ENCODE measurements around the gene TAS2R60.
"Not testable (repeated sequence)": the region's sequence is repeated elsewhere in the genome, so short reads cannot be mapped to it uniquely, and the experiment has no call there.

TAS2R60 gene

DNA sequence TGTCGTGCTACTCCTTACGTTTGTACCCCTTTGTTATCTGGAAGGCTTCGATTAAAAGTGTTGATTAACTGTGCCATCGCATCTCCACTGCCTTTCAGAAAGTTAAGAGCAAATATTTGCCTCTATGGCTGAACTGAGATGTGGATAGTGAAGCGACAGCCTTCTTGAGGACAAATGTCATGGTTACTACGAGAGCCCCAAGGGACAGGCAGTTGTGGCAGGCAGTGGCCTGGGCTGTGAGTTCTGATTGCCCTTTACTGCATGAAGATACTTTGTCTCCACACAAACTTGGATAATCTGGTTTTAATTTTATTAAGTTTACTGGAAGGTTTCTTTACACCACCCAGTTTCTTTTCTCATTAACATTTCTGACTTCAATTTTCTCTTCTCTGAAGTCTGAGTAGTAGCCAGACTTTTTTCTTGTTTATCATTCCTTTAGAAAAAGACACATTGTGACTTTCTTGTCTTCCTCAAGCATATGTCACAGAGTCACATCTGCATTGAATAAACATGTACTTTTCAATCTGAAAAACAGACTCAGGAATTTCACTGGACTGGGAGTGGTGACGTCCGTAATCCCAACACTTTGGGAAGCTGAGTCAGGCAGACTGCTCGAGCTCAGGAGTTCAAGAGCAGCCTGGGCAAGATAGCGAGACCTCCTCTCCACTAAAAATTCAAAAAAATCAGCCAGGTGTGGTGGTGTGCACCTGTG lies 36.0 kb downstream of the TAS2R60 start:
- DNase-seq (ENCODE audit: low read depth): peak; percentile 81

DNA sequence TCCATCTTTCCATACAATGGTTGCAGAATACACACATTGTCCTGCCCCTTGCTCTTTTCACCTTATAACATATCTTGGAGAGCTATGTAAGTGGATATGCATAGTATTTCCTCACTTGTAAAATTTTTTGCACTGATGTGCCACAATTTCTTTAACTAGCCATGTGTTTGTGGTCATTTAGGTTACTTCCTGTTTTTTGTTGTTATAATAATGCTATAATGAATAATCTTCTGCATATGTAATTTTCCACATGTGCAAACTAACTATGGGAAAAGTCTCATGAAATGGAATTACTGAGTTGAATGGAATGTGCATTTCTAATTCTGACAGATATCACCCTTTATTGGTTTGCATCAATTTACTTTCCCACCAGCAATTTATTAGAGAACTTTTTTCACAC lies 37.2 kb downstream of the TAS2R60 start:
- DNase-seq (ENCODE audit: low read depth): no peak

GRCh38 chr7:143484119-143484518 lies 40.9 kb downstream of the TAS2R60 start:
- peak; percentile 45 for DNase-seq (ENCODE audit: low read depth)

- no peak for DNase-seq (ENCODE audit: low read depth)
These were observed 41.8 kb downstream of the TAS2R60 start for GRCh38 chr7:143485094-143485493.

DNA sequence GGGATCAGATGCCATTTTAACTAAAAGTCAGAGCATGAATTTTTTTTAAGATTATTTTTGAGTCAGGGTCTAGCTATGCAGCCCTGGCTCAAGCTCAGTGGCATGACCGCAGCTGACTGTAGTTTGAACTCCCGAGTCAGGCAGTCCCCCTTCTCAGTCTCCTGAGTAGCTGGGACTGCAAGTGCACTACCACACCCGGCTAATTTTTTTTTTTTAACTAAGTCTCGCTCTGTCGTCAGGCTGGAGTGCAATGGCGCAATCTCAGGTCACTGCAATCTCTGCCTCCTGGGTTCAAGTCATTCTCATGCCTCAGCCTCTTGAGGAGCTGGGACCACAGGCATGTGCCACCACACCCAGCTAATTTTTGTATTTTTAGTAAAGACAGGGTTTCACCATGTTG lies 42.2 kb downstream of the TAS2R60 start:
- DNase-seq (ENCODE audit: low read depth): peak; percentile 33

DNA sequence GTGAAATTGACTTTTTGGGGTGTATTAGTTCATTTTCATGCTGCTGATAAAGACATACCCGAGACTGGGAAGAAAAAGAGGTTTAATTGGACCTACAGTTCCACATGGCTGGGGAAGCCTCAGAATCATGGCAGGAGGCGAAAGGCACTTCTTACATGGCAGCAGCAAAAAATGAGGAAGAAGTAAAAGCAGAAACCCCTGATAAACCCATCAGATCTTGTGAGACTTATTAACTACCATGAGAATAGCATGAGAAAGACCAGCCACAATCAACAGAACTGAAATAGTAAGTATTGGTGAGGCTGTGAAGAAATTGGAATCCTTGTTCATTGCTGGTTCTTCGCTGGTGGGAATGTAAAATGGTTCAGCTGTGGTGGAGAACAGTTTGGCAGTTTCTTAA lies 43.0 kb downstream of the TAS2R60 start:
- DNase-seq (ENCODE audit: low read depth): not testable (repeated sequence)

GRCh38 chr7:143487061-143487460 lies 43.8 kb downstream of the TAS2R60 start:
- no peak for DNase-seq (ENCODE audit: low read depth)

- DNase-seq (ENCODE audit: low read depth): peak; percentile 71
These were observed 44.3 kb downstream of the TAS2R60 start for GRCh38 chr7:143487566-143487965.

DNA sequence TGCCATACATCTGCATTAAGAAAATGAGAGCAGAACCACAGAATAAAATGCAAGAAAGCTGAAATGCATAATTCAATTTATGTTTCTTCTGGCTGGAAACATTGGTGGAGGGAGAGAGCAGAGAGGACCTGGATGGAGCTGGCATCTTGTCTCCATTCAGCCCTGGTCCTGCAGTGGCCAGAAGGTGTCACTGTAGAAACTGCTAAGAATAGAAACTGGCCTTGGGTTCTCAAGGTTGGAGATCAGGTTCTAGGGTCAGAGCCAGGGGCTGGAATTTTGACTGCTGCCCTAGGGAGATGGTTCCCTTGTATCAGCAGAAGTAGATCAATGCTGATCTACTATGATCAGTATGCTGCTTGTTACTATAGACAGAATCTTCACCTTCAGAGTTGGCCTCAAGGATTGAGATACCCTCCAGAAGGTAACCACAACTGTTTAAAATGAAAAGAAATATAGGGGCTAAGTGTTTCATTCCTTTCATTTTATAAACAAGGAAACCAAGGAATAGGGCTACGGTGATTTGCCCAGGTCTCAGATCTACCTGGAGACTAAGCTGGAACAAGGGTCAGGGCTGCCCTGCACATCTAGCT lies 47.6 kb downstream of the TAS2R60 start:
- DNase-seq (ENCODE audit: low read depth): peak; percentile 18

- DNase-seq (ENCODE audit: low read depth): peak; percentile 65
These were observed 48.8 kb downstream of the TAS2R60 start for GRCh38 chr7:143492043-143492471.

DNA sequence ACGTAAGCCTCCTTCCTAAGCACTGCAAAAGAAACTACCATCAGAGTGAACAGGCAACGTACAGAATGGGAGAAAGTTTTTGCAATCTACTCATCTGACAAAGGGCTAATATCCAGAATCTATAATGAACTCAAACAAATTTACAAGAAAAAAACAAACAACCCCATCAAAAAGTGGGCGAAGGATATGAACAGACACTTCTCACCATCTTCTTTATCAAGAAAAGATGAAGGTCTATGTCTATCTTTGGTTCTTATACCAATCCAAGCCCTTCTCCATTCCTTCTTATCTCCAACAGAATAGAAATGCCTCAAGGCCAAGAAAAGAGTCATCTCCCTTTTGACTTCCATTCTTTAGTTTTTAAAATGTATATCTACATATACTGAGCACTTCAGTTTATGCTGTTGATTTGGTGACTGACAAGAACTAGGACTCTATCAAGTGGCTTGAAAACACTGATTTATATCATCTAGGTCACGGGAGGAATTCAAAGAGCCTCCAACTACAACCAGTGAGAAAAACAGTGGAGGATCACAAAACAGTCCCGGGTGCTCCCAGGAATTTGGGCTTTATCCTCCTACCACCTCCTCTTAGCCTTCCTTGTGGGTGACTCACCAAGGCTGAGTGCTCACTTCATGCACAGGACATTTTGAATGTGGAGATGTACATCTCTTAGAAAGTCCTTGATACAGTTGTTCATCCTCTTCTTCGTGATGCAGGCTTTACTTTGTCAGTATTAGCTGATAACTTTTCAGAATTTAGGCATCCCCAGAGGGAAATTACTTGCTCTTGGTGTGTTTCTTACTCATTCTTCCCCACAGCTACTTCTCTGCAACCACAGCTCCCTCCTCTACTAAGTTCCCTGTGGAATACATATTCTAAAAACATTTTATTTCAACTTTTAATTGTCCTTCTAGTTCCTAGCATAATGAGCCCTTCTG lies 49.8 kb downstream of the TAS2R60 start:
- DNase-seq (ENCODE audit: low read depth): no peak

- DNase-seq (ENCODE audit: low read depth): no peak
These were observed 50.5 kb downstream of the TAS2R60 start for GRCh38 chr7:143493751-143494150.

Measured in fibroblast of gingiva (primary cell).